Lung (tissue), 12 donors: ENCODE measurements around the gene SPATA22. TPM values are rescaled to one million over a fixed set of nuclear protein-coding genes. Genes with fewer than 3 reads are reported as not detected.
"Not testable (repeated sequence)": the region's sequence is repeated elsewhere in the genome, so short reads cannot be mapped to it uniquely, and the experiment has no call there.

ENCODE experiments used
- ATAC-seq: fragments of 200-7000 bp; cut with Tn5 transposase; one replicate; pipeline ENCODE4 v1.9.1; 2020; ENCODE audit warnings: moderate number of reproducible peaks; ENCODE audit not compliant: insufficient read depth, low FRiP score
- DNase-seq, 3 donors: peaks; one replicate each; pipeline ENCODE4 v3.0.0-alpha.2; 2013 to 2017
- H3K27ac ChIP-seq, 2 donors: one replicate each; pipeline ENCODE4 v1.5.1; 2013; ENCODE audit warnings: mild to moderate bottlenecking in 2 of 2, moderate library complexity in 2 of 2, control low read depth in 1 of 2, inconsistent platforms in 1 of 2, low read depth in 1 of 2, low read length in 1 of 2
- H3K27me3 ChIP-seq, 3 donors: one replicate each; pipeline ENCODE4 v1.5.1; 2013; ENCODE audit warnings: low read length in 2 of 3; ENCODE audit not compliant: control insufficient read depth in 3 of 3, insufficient read depth in 3 of 3
- H3K36me3 ChIP-seq, 4 donors: one replicate each; pipeline ENCODE4 v1.5.1; 2013; ENCODE audit warnings: low read length in 4 of 4, mild to moderate bottlenecking in 1 of 4, moderate library complexity in 1 of 4; ENCODE audit not compliant: control insufficient read depth in 4 of 4, insufficient read depth in 4 of 4
- H3K4me1 ChIP-seq, 5 donors: one replicate each; pipeline ENCODE4 v1.5.1; 2013; ENCODE audit warnings: low read length in 5 of 5, mild to moderate bottlenecking in 2 of 5, moderate library complexity in 1 of 5; ENCODE audit not compliant: control insufficient read depth in 5 of 5, insufficient read depth in 5 of 5
- H3K4me3 ChIP-seq: one replicate; pipeline ENCODE4 v1.5.1; 2013; ENCODE audit warnings: mild to moderate bottlenecking, control low read depth, moderate library complexity
- H3K9ac ChIP-seq, 2 donors: one replicate each; pipeline ENCODE4 v1.5.1; 2013; ENCODE audit warnings: low read length in 2 of 2, control low read depth in 1 of 2; ENCODE audit not compliant: insufficient read depth in 1 of 2
- H3K9me3 ChIP-seq, 4 donors: one replicate each; pipeline ENCODE4 v1.5.1; 2013; ENCODE audit warnings: low read length in 3 of 4, mild to moderate bottlenecking in 1 of 4, moderate library complexity in 1 of 4; ENCODE audit not compliant: control insufficient read depth in 4 of 4, insufficient read depth in 3 of 4
- WGBS, 2 donors: extraction: QIAGEN DNeasy Blood & Tissue Kit; methylation state at CpG; one replicate each; pipeline ENCODE4 v1.1.7; 2013; 5-methylcytosine and 5-hydroxymethylcytosine counted together
- polyA plus RNA-seq, 2 donors: library from polyadenylated mRNA; stranded (reverse); fragments of 200-250 nt; gene quantifications; one replicate each; pipeline ENCODE4 v1.2.1, GENCODE V29; 2013
- total RNA-seq, 2 donors: library from RNA; depleted of rRNA in 1 of 2; stranded (reverse); fragments of >200 nt in 1 of 2; gene quantifications; one replicate each; pipeline ENCODE4 v1.2.1, GENCODE V29; 2014 to 2021
- TF ChIP-seq, protein P1 (sequence below): IDR thresholded peaks from 2 replicates; pipeline ENCODE4 v1.5.1; 2012; ENCODE audit warnings: mild to moderate bottlenecking; ENCODE audit errors: control extremely low read depth, extremely low read depth
- donor health status: control.
- donor health status: control.
- donor health status: Bipolar disorder and iron deficiency.
- donor health status: healthy.
- donor health status: DM: yes; HTN: yes; CAD: no.

Gene SPATA22
- total and polyA plus RNA-seq, 4 donors: 0.06 to 0.12 TPM; not detected in 2

DNA sequence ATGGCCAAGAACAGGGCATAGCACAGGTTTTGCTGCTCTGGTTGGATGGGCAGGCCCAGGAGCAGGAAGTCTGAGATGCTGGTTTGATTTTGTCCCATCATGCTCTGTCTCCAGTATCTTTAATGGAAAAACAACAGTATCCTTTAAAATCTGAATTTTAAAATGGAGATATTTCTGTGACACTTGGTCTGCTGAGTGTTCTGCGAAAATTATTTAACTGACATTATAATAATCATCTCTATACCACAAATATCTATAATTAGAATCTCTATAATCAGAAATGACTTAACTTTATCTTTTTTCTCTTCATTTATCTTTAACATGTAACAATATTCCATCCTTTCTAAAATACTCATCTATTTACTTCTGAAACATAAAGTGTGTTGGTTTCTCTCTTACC lies 73.3 kb downstream of the SPATA22 start, which contains the start of gene OR1E1:
Gene OR1E1, minus strand, starts transcription at position 101 of the 400 bp plus-strand sequence. Its CDS starts 0 bp downstream, at position 101.
- no peak within 1 kb of the TSS for H3K4me3 ChIP-seq
- no peak for DNase-seq
- no peaks in the 10 kb centered on the region for H3K27me3 ChIP-seq
- no peak within 1 kb of the TSS for H3K27ac ChIP-seq
- WGBS, 2 donors: 91 to 92% methylated on average over 1 of the region's 1 CpG
- no peak for ATAC-seq
- peaks cover 0 to 4% (median 0%) of the 10 kb centered on the region in 4 donors for H3K9me3 ChIP-seq
- TF ChIP-seq, protein P1, sequence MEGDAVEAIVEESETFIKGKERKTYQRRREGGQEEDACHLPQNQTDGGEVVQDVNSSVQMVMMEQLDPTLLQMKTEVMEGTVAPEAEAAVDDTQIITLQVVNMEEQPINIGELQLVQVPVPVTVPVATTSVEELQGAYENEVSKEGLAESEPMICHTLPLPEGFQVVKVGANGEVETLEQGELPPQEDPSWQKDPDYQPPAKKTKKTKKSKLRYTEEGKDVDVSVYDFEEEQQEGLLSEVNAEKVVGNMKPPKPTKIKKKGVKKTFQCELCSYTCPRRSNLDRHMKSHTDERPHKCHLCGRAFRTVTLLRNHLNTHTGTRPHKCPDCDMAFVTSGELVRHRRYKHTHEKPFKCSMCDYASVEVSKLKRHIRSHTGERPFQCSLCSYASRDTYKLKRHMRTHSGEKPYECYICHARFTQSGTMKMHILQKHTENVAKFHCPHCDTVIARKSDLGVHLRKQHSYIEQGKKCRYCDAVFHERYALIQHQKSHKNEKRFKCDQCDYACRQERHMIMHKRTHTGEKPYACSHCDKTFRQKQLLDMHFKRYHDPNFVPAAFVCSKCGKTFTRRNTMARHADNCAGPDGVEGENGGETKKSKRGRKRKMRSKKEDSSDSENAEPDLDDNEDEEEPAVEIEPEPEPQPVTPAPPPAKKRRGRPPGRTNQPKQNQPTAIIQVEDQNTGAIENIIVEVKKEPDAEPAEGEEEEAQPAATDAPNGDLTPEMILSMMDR: no peak
- H3K36me3 ChIP-seq: no peaks in the 10 kb centered on the region
- H3K4me1 ChIP-seq: peaks cover 0 to 5% (median 0%) of the 10 kb centered on the region in 5 donors
- H3K9ac ChIP-seq: no peak within 1 kb of the TSS

DNA sequence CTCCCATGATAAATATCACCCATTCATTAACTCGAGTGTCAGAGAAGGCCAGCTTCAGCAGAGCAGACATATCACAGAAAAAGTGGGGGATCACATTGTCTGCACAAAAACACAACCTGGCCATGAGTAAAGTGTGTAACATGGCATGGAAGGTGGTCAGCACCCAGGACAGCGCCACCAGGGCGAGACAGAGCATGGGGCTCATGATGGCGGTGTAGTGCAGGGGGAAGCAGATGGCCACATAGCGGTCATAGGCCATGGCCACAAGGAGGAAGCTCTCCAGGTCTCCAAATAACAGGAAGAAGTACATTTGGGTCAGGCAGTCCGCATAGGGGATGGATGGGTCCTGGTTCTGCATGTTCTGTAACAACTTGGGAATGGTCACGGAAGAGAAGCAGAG lies 73.8 kb downstream of the SPATA22 start:
- H3K27ac ChIP-seq, H3K9me3 ChIP-seq, H3K4me3 ChIP-seq, H3K27me3 ChIP-seq, H3K4me1 ChIP-seq, ATAC-seq, H3K36me3 ChIP-seq, H3K9ac ChIP-seq: not testable (repeated sequence)
- 43 to 45% methylated on average over 7 of the region's 7 CpGs for WGBS, 2 donors
- DNase-seq: peak in 2 of 3 donors; percentile 6 to 7

Other genes with a start within 250 kb of the SPATA22 start
- not detected for gene OR3A1, start 173.5 kb downstream of the SPATA22 start, total RNA-seq
- gene OR3A1, start 173.5 kb downstream of the SPATA22 start, polyA plus RNA-seq: not detected
- under 1 TPM in 1 of 2 donors, not detected in 1; 0.37 TPM for gene OR3A2, start 85.5 kb downstream of the SPATA22 start, total RNA-seq
- under 1 TPM in 1 of 2 donors, not detected in 1; 0.10 TPM for gene OR3A2, start 85.5 kb downstream of the SPATA22 start, polyA plus RNA-seq
- gene OR1E1, start 73.4 kb downstream of the SPATA22 start, total RNA-seq: not detected
- not detected for gene OR1E1, start 73.4 kb downstream of the SPATA22 start, polyA plus RNA-seq
- gene OR3A3, start 60.4 kb downstream of the SPATA22 start, total RNA-seq: under 1 TPM in 1 of 2 donors, not detected in 1; 0.63 TPM
- gene OR3A3, start 60.4 kb downstream of the SPATA22 start, polyA plus RNA-seq: not detected
- gene OR1E2, start 38.0 kb downstream of the SPATA22 start, total RNA-seq: not detected
- gene OR1E2, start 38.0 kb downstream of the SPATA22 start, polyA plus RNA-seq: not detected
- gene ASPA, start 4.2 kb upstream of the SPATA22 start, total RNA-seq: 10 to 100 TPM in 1 of 2 donors, 1 to 10 TPM in 1; 2.5 to 17.5 TPM
- gene ASPA, start 4.2 kb upstream of the SPATA22 start, polyA plus RNA-seq: under 1 TPM; 0.31 to 0.96 TPM
- under 1 TPM; 0.46 to 0.91 TPM for gene TRPV3, start 86.0 kb upstream of the SPATA22 start, total RNA-seq
- under 1 TPM; 0.10 to 0.20 TPM for gene TRPV3, start 86.0 kb upstream of the SPATA22 start, polyA plus RNA-seq
- 1 to 10 TPM; 3.4 to 6.6 TPM for gene TRPV1, start 137.6 kb upstream of the SPATA22 start, total RNA-seq
- gene TRPV1, start 137.6 kb upstream of the SPATA22 start, polyA plus RNA-seq: 1 to 10 TPM; 1.4 to 2.6 TPM
- 10 to 100 TPM; 15.9 to 16.8 TPM for gene SHPK, start 164.4 kb upstream of the SPATA22 start, total RNA-seq
- 1 to 10 TPM; 4.9 to 6.7 TPM for gene SHPK, start 164.4 kb upstream of the SPATA22 start, polyA plus RNA-seq
- gene CTNS, start 164.9 kb upstream of the SPATA22 start, total RNA-seq: 10 to 100 TPM; 14.3 to 24.9 TPM
- 10 to 100 TPM in 1 of 2 donors, 1 to 10 TPM in 1; 7.7 to 24.1 TPM for gene CTNS, start 164.9 kb upstream of the SPATA22 start, polyA plus RNA-seq
- 100 to 1,000 TPM in 1 of 2 donors, 10 to 100 TPM in 1; 71.0 to 146 TPM for gene TAX1BP3, start 196.8 kb upstream of the SPATA22 start, total RNA-seq
- gene TAX1BP3, start 196.8 kb upstream of the SPATA22 start, polyA plus RNA-seq: 100 to 1,000 TPM in 1 of 2 donors, 10 to 100 TPM in 1; 69.7 to 123 TPM
- gene EMC6, start 197.0 kb upstream of the SPATA22 start, total RNA-seq: 10 to 100 TPM; 10.9 to 40.0 TPM
- 10 to 100 TPM; 85.0 to 93.4 TPM for gene EMC6, start 197.0 kb upstream of the SPATA22 start, polyA plus RNA-seq
- gene P2RX5, start 224.3 kb upstream of the SPATA22 start, total RNA-seq: 1 to 10 TPM; 2.0 to 4.7 TPM
- gene P2RX5, start 224.3 kb upstream of the SPATA22 start, polyA plus RNA-seq: 1 to 10 TPM; 1.3 to 4.7 TPM